Mesenchymal stem cell (in vitro differentiated cells and primary cell): ENCODE results near the gene OGA.
A peak's percentile ranks its signal among the peaks of the same experiment; 100 is the strongest.

Experiments
- DNase-seq: peaks from one replicate; pipeline ENCODE4 v3.0.0-alpha.2; 2013
- H2AFZ ChIP-seq: one replicate; pipeline ENCODE4 v1.6.1; 2013; ENCODE audit warnings: low read depth, mild to moderate bottlenecking, control low read depth, inconsistent platforms, low read length, moderate library complexity
- H2AK5ac ChIP-seq: 2 replicates; pipeline ENCODE4 v1.6.1; 2013; ENCODE audit warnings: low read length, moderate library complexity, mild to moderate bottlenecking, inconsistent platforms; ENCODE audit not compliant: severe bottlenecking
- H2BK120ac ChIP-seq: one replicate; pipeline ENCODE4 v1.6.1; 2013; ENCODE audit warnings: low read depth, mild to moderate bottlenecking, inconsistent platforms, low read length, moderate library complexity
- H2BK12ac ChIP-seq, 2 experiments: one replicate each; pipeline ENCODE4 v1.6.1; 2013; ENCODE audit warnings: inconsistent platforms in 2 of 2, low read length in 2 of 2, mild to moderate bottlenecking in 2 of 2, moderate library complexity in 2 of 2, control low read depth in 1 of 2
- H2BK15ac ChIP-seq: one replicate; pipeline ENCODE4 v1.6.1; 2013; ENCODE audit warnings: mild to moderate bottlenecking, low read depth, inconsistent platforms; ENCODE audit not compliant: poor library complexity, severe bottlenecking
- H2BK5ac ChIP-seq: 2 replicates; pipeline ENCODE4 v1.6.1; 2013; ENCODE audit warnings: low read depth, mild to moderate bottlenecking, low read length, control low read depth, inconsistent platforms; ENCODE audit not compliant: poor library complexity, severe bottlenecking
- H3K14ac ChIP-seq, 2 experiments: one replicate each; pipeline ENCODE4 v1.6.1; 2013; ENCODE audit warnings: inconsistent platforms in 2 of 2, low read length in 2 of 2, control low read depth in 1 of 2, mild to moderate bottlenecking in 1 of 2, moderate library complexity in 1 of 2
- H3K18ac ChIP-seq, 2 experiments: one replicate each; pipeline ENCODE4 v1.6.1; 2013; ENCODE audit warnings: inconsistent platforms in 2 of 2, low read length in 2 of 2, control low read depth in 1 of 2, low read depth in 1 of 2, mild to moderate bottlenecking in 1 of 2
- H3K23ac ChIP-seq, 2 experiments: one replicate each; pipeline ENCODE4 v1.6.1; 2013; ENCODE audit warnings: inconsistent platforms in 2 of 2, low read length in 2 of 2, mild to moderate bottlenecking in 2 of 2, moderate library complexity in 2 of 2, control low read depth in 1 of 2
- H3K27ac ChIP-seq: 2 replicates; pipeline ENCODE4 v1.5.1; 2013; ENCODE audit warnings: mild to moderate bottlenecking, moderate library complexity, low read length, control low read depth, inconsistent platforms; ENCODE audit not compliant: poor library complexity, severe bottlenecking
- H3K27me3 ChIP-seq, 2 experiments: 2 replicates each; pipeline versions ENCODE4 v1.6.1 to v1.7.0; 2013; ENCODE audit warnings: low read length in 2 of 2, mild to moderate bottlenecking in 2 of 2, moderate library complexity in 2 of 2, control low read depth in 1 of 2, inconsistent platforms in 1 of 2; ENCODE audit not compliant: control insufficient read depth in 1 of 2, insufficient read depth in 1 of 2
- H3K36me3 ChIP-seq, 2 experiments: 2 replicates each; pipeline versions ENCODE4 v1.6.1 to v1.7.0; 2013; ENCODE audit warnings: low read length in 2 of 2, control low read depth in 1 of 2, inconsistent platforms in 1 of 2, low read depth in 1 of 2, mild to moderate bottlenecking in 1 of 2; ENCODE audit not compliant: insufficient read depth in 2 of 2, control insufficient read depth in 1 of 2
- H3K4ac ChIP-seq, 2 experiments: one replicate each; pipeline ENCODE4 v1.6.1; 2013; ENCODE audit warnings: inconsistent platforms in 2 of 2, low read length in 2 of 2, mild to moderate bottlenecking in 2 of 2, moderate library complexity in 2 of 2, control low read depth in 1 of 2, low read depth in 1 of 2
- H3K4me1 ChIP-seq: 2 replicates; pipeline ENCODE4 v1.6.1; 2013; ENCODE audit warnings: low read depth, low read length, control low read depth; ENCODE audit not compliant: control insufficient read depth, insufficient read depth
- H3K4me2 ChIP-seq: 2 replicates; pipeline ENCODE4 v1.6.1; 2013; ENCODE audit warnings: low read length, mild to moderate bottlenecking, inconsistent platforms; ENCODE audit not compliant: poor library complexity, severe bottlenecking
- H3K4me3 ChIP-seq, 2 experiments: 2 replicates each; pipeline versions ENCODE4 v1.5.1 to v1.7.0; 2013; ENCODE audit warnings: low read length in 2 of 2, mild to moderate bottlenecking in 2 of 2, control low read depth in 1 of 2, low read depth in 1 of 2; ENCODE audit not compliant: insufficient read depth in 1 of 2
- H3K79me1 ChIP-seq: replicated peaks from 2 replicates; pipeline ENCODE4 v1.6.1; 2013; ENCODE audit warnings: mild to moderate bottlenecking, control low read depth, low read length, inconsistent platforms; ENCODE audit not compliant: poor library complexity, severe bottlenecking
- H3K9ac ChIP-seq: 2 replicates; pipeline ENCODE4 v1.7.0; 2013; ENCODE audit warnings: mild to moderate bottlenecking, low read length, moderate library complexity
- H3K9me3 ChIP-seq: 2 replicates; pipeline ENCODE4 v1.7.0; 2013; ENCODE audit warnings: mild to moderate bottlenecking, low read length; ENCODE audit not compliant: control insufficient read depth
- H4K8ac ChIP-seq: one replicate; pipeline ENCODE4 v1.6.1; 2013; ENCODE audit warnings: inconsistent platforms, mild to moderate bottlenecking, low read length, moderate library complexity
- H4K91ac ChIP-seq: one replicate; pipeline ENCODE4 v1.6.1; 2013; ENCODE audit warnings: mild to moderate bottlenecking, low read length, inconsistent platforms
- WGBS: methylation state at CpG from one replicate; pipeline ENCODE4 v1.1.7; 2013; ENCODE audit warnings: mixed read lengths; 5-methylcytosine and 5-hydroxymethylcytosine counted together

OGA gene

GRCh38 chr10:101830322-101831168 is 12.3 kb upstream of the OGA start:
- H3K4me3 ChIP-seq: peak overlapping the region; percentile 60 to 74
- peak overlapping the region; percentile 51 for H2AFZ ChIP-seq
- peaks cover 10 to 25% of the 10 kb centered on the region in 2 experiments for H3K36me3 ChIP-seq
- peak overlapping the region; percentile 86 to 92 for H2BK12ac ChIP-seq
- no peaks in the 10 kb centered on the region for H3K27me3 ChIP-seq
- peak overlapping the region; percentile 91 for H4K8ac ChIP-seq
- DNase-seq: peak; percentile 92
- H3K79me1 ChIP-seq: peaks cover 7% of the 10 kb centered on the region
- peak overlapping the region; percentile 67 to 93 for H3K18ac ChIP-seq
- no peak overlapping the region for H2BK120ac ChIP-seq
- no peak overlapping the region for H2AK5ac ChIP-seq
- peak overlapping the region in 1 of 2 experiments; percentile 56 for H3K14ac ChIP-seq
- H3K23ac ChIP-seq: no peak overlapping the region
- H2BK15ac ChIP-seq: peak overlapping the region; percentile 85
- H3K27ac ChIP-seq: peak overlapping the region; percentile 12
- peak overlapping the region; percentile 97 for H4K91ac ChIP-seq
- H2BK5ac ChIP-seq: no peak overlapping the region
- H3K9me3 ChIP-seq: no peaks in the 10 kb centered on the region
- H3K9ac ChIP-seq: peak overlapping the region; percentile 79
- peaks cover 17% of the 10 kb centered on the region for H3K4me1 ChIP-seq
- peak overlapping the region; percentile 92 for H3K4me2 ChIP-seq
- peak overlapping the region in 1 of 2 experiments; percentile 89 for H3K4ac ChIP-seq
- WGBS: 6% methylated on average over 50 of the region's 56 CpGs

- H2BK12ac ChIP-seq: peak overlapping the region; percentile 86 to 92
- no peaks in the 10 kb centered on the region for H3K27me3 ChIP-seq
- H2BK120ac ChIP-seq: no peak overlapping the region
- H4K91ac ChIP-seq: peak overlapping the region; percentile 53
- no peak overlapping the region for H3K27ac ChIP-seq
- no peaks in the 10 kb centered on the region for H3K9me3 ChIP-seq
- H3K4me1 ChIP-seq: peaks cover 17% of the 10 kb centered on the region
- H3K79me1 ChIP-seq: peaks cover 6% of the 10 kb centered on the region
- H3K4me2 ChIP-seq: peak overlapping the region; percentile 92
- peak overlapping the region in 1 of 2 experiments; percentile 38 for H3K14ac ChIP-seq
- no peak overlapping the region for H3K23ac ChIP-seq
- H3K18ac ChIP-seq: peak overlapping the region; percentile 67 to 76
- 61% methylated on average over 22 of the region's 31 CpGs for WGBS
- peak overlapping the region; percentile 75 for H4K8ac ChIP-seq
- peak overlapping the region; percentile 57 for H2BK15ac ChIP-seq
- H3K9ac ChIP-seq: peak overlapping the region; percentile 62
- H2AK5ac ChIP-seq: no peak overlapping the region
- DNase-seq: no peak
- peaks cover 10 to 25% of the 10 kb centered on the region in 2 experiments for H3K36me3 ChIP-seq
- H2AFZ ChIP-seq: peak overlapping the region; percentile 51
- peak overlapping the region in 1 of 2 experiments; percentile 37 for H3K4ac ChIP-seq
- H2BK5ac ChIP-seq: no peak overlapping the region
- H3K4me3 ChIP-seq: peak overlapping the region; percentile 60 to 74
Observed at GRCh38 chr10:101829561-101830315, 11.5 kb upstream of the OGA start.

GRCh38 chr10:101828766-101829551 is 10.7 kb upstream of the OGA start:
- Histone ChIP-seq H2BK15ac (peak overlapping the region; percentile 57), H3K23ac (no peak overlapping the region), H3K18ac (no peak overlapping the region), H3K9me3 (no peaks in the 10 kb centered on the region), H3K4ac (no peak overlapping the region), H2BK120ac (no peak overlapping the region), H3K4me3 (peak overlapping the region in 1 of 2 experiments; percentile 49), H3K27ac (no peak overlapping the region), H3K4me1 (peaks cover 17% of the 10 kb centered on the region), H3K14ac (no peak overlapping the region), H2BK12ac (no peak overlapping the region), H2AK5ac (no peak overlapping the region), H3K9ac (no peak overlapping the region), H3K27me3 (no peaks in the 10 kb centered on the region), H3K36me3 (peaks cover 10 to 25% of the 10 kb centered on the region in 2 experiments), H3K79me1 (peaks cover 6% of the 10 kb centered on the region), H3K4me2 (no peak overlapping the region), H2BK5ac (no peak overlapping the region), H4K8ac (peak overlapping the region; percentile 14), H2AFZ (no peak overlapping the region), H4K91ac (no peak overlapping the region)
- WGBS: 85% methylated on average over 31 of the region's 39 CpGs
- no peak for DNase-seq
